HG02571 (cell line): Measurements from ENCODE around the gene EIF3L.

ENCODE experiments used
- ATAC-seq: cut with Tn5 transposase; IDR thresholded peaks from one replicate; pipeline ENCODE4 v1.9.1; 2021; ENCODE audit warnings: mild to moderate bottlenecking, moderate library complexity; ENCODE audit not compliant: unreplicated experiment

The EIF3L gene

DNA sequence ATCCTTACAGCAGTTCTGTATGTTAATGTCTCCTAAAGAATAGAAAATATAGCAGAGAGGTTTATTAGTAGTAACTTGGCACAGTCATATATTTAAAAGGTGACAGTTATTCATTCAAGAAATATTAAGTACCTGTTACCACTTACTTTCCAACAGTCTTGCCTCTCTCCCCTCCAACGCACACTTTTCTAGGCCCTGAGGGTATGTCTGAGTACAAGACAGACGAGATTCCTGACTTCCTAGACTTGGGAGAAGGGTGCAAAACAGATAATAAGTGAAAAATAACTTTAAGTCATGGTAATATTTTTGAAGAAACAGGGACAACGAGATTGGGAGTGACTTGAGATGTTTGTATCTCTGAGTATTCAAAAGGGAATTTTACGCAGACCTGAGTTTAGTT, 1.6 kb downstream of the EIF3L start:
- ATAC-seq: no peak

DNA sequence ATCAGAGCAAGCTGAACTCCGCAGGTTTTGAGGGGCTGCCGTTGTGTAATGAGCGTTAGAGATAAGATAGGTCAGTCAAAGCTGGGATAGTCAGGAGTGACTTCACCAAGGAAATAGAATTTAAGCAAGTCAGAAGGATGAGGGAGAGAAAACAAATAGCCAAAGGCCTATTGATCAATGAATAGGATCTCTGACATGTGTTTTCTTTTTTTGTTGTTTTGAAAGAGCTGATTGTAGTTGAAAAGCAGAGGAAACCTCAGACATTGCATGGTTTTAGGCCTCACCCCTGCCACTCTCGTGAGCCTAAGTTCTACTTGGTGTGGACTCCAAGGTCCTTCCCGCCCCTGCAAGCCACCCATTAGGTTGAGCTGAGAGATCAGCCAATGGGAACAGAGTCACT, 3.2 kb downstream of the EIF3L start:
- ATAC-seq: no peak

DNA sequence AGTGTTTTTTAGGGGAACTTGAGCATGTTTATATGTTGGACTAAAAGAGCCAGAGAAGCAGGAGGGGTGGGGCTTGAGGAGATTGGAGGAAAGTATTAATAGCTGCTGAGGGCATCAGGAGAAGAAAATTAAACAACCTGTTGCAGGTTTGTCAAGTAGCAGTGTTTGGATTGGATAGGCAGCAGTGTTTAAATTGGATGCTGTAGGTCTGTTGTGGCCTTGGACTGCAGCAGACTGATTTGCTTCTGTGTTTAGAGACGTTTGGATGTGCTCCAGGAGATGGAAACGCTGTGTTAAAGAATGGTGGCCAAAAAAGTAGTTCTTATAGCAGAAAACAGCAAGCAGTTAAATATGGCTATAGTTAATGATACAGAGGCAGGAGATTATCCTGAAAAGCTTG, 5.7 kb downstream of the EIF3L start:
- ATAC-seq: no peak

DNA sequence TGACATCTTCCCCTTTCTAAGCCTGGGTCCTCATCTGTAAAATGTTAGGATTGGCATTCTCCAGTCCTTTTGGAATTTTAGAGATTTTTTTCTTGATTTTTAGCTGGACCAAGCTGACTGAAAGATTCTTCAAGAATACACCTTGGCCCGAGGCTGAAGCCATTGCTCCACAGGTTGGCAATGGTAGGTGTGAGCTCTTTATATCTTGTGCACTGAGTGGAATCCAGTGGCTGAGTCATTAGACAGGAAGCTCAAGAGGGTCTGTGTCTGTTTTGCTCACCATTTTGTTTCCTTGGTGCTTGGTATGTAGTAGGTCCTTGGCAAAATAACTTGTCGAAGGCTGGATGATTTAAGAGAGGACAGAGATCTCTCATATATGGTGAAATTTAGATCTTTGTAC, 6.2 kb downstream of the EIF3L start:
- ATAC-seq: no peak

DNA sequence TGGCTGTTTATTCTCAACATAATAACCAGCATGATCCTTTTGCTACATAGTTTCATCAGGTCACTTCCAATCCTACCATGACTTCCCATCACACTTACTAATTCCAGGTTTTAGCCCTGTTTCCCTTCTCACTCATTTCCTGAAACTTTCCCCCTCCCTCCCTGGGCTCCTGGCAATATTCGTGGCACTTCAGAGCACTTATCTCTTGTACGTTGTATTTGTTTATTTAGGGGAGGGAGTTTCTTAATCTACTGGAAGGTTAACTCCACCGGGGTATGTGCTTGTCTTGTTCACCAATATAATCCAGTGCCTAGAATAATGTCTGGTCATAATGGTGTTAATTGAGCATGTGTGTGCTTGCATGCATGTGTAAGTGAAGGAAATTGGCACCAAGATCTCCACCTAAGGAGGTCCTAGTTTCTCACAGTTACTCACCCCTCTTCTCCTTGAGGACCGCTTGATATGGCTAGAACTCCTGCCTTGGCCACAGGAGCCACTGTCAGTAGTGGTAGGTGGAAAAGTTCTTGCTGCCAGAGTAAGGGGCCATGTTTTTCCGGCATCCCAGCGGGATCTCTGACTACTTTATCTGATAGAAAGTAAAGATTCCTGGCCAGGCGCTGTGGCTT, 11.7 kb downstream of the EIF3L start:
- ATAC-seq: no peak

DNA sequence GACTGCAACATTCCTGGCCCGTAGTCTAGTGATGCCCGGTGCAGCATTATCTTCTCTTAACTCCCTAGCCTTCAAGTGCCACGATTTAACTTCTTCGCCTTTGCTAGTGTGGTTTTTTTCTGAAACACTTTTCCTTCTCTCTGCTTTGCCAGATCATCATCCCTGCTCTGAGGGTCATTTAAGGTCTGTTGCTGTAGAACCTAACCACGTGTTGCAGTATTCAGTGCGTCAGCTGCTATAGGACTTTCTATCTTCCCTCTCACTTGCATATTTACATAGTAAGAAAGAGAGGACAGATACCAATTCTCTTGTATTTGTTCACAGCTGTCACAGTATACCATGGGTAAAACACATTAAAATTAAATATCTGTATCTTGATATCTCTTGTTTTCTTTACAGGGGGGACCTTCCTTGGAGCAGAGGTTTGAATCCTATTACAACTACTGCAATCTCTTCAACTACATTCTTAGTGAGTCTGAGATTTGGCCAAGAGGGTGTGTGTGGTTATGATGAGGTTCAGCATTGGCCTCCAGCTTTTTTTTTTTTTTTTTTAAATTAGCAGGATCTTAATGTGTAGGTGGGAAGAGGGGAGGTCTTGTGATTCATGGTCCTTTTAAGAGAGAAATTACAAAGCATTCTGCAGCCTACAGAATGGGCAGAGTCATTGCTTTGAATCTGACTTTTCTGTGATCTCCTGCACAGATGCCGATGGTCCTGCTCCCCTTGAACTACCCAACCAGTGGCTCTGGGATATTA, 13.5 kb downstream of the EIF3L start:
- no peak for ATAC-seq

DNA sequence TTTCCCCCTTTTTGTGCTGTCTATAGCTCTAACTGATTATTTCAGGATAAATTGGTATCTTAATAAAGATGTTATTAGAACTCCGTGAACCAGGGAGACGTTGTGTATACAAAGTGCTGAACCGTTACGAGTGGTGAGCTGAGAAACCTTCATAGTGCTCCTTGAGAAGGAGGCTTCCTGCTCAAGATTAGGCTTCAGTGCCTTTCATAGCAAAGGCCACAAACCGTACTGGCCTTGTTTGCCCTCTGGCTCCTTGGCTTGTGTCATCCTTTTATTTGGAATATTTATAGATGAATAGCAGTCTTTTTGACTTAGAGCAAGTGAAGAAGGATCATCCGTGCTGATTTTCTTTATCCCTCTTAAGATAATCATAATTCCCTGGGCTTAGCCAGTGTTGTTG, 16.3 kb downstream of the EIF3L start:
- no peak for ATAC-seq

DNA sequence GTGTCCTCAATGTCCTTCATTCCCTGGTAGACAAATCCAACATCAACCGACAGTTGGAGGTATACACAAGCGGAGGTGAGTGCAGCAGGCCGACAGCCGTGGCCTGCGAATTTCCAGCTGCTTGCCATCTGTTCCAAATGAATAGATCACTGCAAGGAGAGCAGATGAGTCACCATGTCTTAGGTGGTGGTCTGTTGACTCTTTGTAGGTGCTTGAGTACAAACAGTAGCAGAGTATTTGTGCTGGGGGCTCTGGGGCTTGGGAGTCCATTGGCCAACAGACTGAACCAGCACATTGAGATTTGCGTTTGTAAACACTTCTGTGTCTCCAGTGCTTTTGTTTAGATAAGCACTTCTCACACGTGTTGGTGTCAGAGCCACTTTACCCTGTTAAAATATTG, 21.1 kb downstream of the EIF3L start:
- ATAC-seq: no peak

DNA sequence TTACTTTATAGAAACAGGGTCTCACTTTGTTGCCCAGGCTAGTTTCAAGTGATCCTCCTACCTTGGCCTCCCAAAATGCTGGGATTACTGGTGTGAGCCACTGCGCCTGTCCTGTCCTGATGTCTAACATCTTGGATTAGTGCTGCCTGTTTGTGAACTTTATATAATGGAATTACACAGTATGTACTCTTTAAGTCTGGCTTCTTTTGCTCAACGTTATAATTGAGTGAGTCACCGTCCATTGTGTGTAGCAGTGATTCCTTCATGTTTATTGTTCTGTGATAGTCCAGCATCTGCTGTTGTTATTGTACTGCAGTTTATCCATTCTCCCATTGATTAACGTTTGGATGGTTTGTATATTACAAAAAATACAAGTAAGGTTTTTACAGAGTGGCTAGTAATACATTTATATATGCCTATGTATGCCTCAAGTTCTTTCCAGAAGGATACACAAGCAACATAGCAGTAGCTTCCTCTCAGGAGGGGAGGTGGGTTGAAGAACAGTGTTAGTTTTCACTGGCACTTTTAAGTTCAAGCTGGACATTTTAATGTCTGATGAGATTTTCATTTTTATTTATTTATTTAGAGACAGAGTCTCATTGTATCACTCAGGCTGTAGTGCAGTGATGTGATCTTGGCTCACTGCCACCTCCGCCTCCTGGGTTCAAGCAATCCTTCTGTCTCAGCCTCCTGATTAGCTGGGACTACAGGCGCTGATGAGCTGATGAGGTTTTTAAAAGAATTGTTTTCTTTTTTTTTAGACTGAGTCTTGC, 31.6 kb downstream of the EIF3L start:
- ATAC-seq: no peak

DNA sequence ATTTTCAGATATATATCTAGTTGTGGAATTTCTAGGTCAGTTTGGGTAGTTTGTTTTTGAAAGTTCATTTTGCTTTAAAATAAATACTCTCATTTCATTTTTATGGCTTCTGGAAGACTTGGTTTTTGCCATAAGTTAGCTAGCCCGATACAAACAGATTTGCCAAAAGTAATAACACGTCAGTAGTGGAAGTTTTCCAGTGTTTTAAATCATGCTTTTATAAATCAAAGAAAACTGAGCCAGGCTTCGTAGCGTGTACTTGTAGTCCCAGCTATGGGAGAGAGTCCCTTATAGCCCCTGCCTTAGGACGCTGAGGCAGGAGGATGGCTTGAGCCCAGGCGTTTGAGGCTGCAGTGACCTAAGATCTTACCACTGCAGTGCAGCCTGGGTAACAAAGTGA, 35.2 kb downstream of the EIF3L start:
- no peak for ATAC-seq

DNA sequence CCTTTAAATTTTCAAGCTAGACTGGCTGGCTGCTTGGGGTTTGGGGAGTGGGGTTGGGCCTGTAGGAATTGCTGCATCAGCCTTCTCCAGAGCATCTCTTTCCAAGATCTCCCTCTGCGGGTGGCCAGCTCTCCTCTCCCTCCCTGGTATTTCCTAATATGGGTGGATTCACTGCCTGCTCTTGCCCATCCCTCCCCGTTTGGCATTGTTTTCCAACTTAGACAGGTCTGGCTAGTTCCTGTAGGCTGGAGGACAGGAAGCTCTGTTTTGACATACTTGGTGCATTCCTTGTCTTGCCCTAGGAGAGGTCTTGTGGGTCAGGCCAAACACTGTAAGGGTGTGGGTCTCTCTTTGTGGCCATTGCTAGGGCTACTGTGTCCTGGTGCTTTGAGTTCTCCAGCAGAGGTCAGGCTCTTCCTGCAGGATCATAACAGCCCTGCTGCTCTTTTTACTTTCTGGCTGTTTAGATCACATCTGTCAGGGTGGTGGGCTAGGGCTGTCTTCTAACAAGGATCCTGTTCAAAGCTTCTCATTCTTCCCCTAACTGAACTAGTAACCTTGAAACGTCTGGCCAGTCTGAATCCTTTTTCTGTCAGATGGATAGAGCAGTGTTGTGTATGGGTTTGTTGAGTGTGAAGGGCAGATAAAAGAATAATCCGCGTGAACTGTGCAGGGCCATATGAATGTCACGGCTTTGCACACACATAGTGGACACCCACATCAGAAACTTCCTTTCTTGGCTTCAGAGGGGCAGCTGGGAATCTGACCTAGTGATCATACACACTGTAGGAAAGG, 38.6 kb downstream of the EIF3L start:
- ATAC-seq: no peak

DNA sequence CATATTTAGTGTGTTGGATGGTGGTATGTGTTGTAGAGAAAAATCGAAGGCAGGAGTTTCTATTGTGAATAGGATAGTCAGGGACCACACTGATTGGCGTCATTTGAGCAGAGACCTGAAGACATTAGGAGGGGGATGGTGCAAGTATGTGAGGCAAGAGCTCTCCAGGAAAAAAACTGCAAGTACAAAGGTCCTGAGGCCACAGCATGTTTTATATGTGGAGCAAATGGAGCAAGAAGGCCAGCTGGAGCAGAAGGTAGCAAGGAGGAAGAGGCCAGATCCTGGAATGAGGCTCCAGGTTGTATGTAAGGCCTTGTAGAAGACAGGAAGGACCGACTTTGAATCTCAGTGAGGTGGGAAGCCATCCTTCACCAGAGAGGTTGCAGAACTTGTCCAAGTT, 42.7 kb downstream of the EIF3L start:
- ATAC-seq: no peak

DNA sequence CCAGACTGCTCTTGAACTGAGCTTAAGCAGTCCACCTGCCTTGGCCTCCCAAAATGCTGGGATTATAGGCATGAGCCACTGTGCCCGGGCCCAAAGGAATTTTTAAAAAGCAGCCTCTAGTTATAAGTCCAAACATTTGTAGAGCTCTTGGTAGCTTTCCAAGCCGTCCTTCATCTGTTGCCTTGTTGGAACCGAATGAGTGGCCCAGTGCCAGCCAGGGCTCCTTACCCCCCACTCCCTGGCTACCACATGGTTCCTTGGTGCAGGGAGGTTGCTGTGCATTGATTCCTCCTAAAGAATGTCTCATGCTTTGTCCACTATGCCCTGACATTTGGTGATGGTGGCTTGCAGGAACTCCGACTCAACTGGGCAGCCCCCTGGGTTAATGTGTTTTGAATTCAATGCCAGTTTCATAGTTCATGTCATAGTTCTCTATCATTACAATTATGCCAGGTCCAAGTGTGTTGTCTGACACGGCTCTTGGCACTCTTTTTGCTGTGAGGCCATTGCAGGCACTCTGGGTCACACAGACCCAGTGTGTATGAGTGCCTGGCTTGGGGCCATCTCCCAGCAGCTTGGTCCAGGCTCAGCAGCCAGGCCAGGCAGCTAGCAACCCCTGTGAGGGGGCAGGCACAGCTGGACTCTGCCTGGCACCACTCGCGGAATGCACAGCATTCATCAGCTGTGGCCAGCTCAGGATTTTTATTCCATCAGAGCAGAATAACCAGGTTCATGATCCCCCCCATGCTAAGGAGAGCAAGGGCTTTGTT, 43.5 kb downstream of the EIF3L start:
- ATAC-seq: no peak

DNA sequence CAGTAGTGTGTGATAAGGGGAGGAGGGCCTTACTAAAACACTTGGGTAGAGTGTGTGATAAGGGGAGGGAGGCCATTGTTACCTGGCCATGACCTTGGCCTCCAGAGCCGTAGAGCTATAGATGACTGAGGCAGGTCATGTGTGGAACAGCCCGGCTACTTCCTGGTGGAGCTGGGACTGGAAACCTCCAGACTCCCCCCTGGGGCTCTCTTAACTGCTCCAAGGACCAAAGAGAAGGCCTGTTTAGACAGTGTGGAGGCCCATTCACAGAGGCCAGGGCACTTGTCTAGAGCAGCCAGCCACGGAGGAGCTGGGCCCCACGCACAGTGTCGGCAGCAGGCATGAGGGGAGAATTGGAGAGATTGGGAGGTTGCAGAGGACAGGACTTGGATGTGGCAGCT, 44.4 kb downstream of the EIF3L start:
- ATAC-seq: no peak

DNA sequence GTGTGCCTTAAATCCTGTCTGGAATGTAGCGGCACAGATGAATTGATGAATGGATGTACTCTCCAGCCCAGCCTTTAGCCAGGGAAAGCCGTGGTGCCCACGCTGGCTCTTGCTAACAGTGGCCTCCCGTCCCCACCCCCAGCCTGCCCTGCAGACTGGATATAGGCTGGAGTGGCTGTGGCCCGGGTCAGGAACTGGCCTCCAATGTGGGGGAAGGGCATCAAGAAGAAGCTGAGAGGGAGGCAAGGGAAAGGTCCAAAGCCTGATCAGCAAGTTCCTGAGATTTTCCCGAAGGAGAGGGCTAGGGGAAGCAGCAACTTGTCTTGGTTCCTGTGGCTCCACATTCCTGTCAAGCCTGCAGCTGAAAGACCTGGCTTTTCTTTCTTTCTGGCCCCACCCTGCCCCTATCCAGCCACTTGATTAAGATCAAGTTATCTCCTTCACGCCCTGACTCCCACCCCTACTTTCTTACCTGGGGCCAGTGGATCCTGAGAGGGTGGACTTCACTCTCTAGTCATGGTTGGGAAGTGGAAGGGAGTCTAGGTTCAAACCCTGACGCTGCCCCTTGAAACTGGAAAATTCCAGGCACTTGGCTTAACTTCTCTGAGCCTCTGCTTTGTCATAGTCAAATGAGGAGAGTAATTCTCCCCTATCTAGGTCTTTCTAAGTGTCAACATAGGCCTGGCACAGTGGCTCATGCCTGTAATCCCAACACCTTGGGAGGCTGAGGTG, 45.9 kb downstream of the EIF3L start:
- ATAC-seq: no peak

DNA sequence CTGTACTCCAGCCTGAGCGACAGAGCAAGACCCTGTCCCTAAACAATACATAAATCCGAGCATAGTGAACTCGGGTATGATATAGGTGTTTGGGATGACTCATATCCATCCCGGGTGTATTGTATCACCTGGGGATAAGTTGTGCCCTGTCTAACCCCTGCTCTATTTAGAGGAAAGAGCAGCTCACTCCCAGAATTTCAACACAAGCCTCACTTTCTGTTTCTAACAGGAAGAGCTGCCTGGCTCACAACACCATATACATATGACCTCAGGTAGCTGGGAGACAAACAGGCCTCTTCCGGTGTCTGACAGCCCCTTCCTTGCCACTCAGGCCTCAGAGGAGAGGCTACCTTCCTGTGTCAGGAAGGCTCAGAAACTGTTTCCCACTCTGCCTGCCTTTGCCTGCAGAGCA, 47.0 kb downstream of the EIF3L start:
- no peak for ATAC-seq

DNA sequence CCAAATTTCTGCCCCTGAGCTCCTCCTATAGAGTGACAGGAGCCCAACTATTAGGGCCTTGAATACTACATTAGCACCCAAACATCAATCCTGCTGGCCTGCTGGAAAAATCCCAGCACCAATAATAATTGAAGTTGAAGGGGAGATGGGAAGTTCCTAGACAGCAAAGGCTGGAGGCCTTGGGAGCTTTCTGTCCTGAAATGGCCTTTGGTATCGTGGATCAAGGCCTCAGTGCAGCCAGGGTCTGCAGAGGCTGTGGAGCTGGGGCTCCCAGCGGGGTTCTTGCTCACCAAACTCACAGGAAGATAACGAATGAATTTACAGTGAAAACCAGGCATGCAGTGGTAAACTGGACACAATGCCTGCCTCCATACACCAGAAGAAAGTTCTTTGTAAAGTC, 47.7 kb downstream of the EIF3L start:
- no peak for ATAC-seq

DNA sequence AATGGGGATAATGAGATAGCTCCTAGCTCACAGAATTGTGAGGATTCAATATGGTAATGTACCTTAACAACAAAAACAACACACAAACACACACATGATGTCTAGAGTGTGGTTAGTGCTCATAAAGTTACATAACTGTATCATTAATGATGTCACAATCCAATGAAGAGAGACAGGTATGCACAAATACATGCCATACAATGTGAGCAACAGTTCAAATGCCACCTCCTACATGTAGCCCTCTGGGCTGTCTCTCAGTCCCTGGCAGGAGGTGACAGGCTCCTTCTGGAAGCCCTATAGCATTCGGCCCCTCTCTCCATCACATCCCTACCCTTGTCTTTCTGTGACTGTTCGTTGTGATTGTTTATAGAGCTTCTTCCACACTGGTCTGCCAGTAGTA, 48.6 kb downstream of the EIF3L start:
- no peak for ATAC-seq

DNA sequence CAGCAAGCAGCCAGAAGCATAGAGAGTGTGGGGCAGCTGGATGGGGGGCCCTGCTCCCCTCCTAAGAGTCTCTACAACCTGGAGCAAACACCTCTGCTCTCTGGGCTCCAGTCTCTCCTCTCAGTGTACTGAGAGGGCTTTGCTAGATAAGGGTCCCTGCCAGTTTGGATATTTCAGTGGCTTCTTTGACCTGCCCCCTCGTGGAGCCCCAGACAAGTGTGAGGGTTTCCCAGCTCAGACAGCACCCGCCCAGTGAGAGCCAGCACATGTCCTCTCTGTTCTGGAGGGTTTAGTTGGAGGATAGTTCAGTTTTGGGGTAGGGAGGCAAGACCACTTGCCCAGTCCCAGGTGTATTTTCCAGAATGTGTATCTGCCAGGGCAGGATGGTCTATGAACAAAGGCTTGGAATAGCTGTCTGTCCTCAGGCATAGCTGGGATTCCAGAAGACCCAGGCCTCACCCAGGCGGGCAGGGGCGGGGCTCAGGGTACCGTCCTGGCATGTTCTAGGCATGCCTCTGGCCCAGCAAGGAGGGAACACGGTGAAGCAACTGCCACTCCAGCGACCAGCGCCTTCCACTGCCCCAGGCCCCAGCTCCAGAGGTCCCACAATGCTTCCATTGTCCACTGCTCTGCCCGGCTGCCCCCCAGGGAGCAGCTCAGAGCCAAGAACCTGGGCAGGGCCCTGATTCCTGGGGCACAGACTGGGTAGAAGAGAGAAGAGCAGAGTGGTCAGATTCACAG, 49.4 kb downstream of the EIF3L start:
- no peak for ATAC-seq
